Mononuclear cell (primary cell): ENCODE results near the gene SLX1A. TPM values are rescaled to one million over a fixed set of nuclear protein-coding genes. Genes with fewer than 3 reads are reported as not detected.
"Not testable (repeated sequence)": the region's sequence is repeated elsewhere in the genome, so short reads cannot be mapped to it uniquely, and the experiment has no call there.

Source experiments
- H3K27me3 ChIP-seq: 2 replicates; pipeline ENCODE4 v1.6.0; 2011; ENCODE audit warnings: low read length, control low read depth; ENCODE audit not compliant: insufficient read depth
- H3K4me1 ChIP-seq: 2 replicates; pipeline ENCODE4 v1.5.1; 2011; ENCODE audit warnings: mild to moderate bottlenecking, low read length, control low read depth; ENCODE audit not compliant: insufficient read depth
- H3K4me3 ChIP-seq: 2 replicates; pipeline ENCODE4 v1.5.1; 2011; ENCODE audit warnings: mild to moderate bottlenecking, low read length, moderate library complexity
- H3K9me3 ChIP-seq: 2 replicates; pipeline ENCODE4 v1.5.1; 2011; ENCODE audit warnings: low read depth, mild to moderate bottlenecking, control low read depth, low read length
- total RNA-seq: library from RNA; depleted of rRNA; stranded (reverse); fragments of >200 nt; gene quantifications from one replicate; pipeline ENCODE4 v1.2.3, GENCODE V29; 2012

Gene SLX1A
- 22.5 TPM for total RNA-seq

GRCh38 chr16:30193615-30194014, at the start of gene SLX1A, which contains the start of gene BOLA2B:
Gene SLX1A (plus strand): TSS chr16:30193875. CDS start chr16:30194085, 210 bp downstream.
Gene BOLA2B (minus strand): TSS chr16:30193666. CDS start chr16:30193595, 71 bp downstream.
- peak within 1 kb of the TSS; percentile 20 for H3K4me3 ChIP-seq
- H3K4me1 ChIP-seq, H3K27me3 ChIP-seq, H3K9me3 ChIP-seq: not testable (repeated sequence)

- Histone ChIP-seq H3K4me1 (peaks cover 45% of the 10 kb centered on the region), H3K9me3 (no peaks in the 10 kb centered on the region), H3K27me3 (no peaks in the 10 kb centered on the region), H3K4me3 (no peak overlapping the region)
These were observed 49.7 kb upstream of the SLX1A start for GRCh38 chr16:30144017-30144416.

GRCh38 chr16:30144917-30145316, 48.8 kb upstream of the SLX1A start:
- H3K27me3 ChIP-seq: no peaks in the 10 kb centered on the region

GRCh38 chr16:30145657-30146056, 48.0 kb upstream of the SLX1A start:
- Histone ChIP-seq H3K27me3 (no peaks in the 10 kb centered on the region), H3K4me3 (no peak overlapping the region), H3K4me1 (peaks cover 47% of the 10 kb centered on the region), H3K9me3 (no peaks in the 10 kb centered on the region)

More at GRCh38 chr16:30144917-30145316, 48.8 kb upstream of the SLX1A start:
- no peak overlapping the region for H3K4me3 ChIP-seq
- H3K9me3 ChIP-seq: no peaks in the 10 kb centered on the region
- H3K4me1 ChIP-seq: peaks cover 45% of the 10 kb centered on the region

- Histone ChIP-seq H3K27me3 (no peaks in the 10 kb centered on the region), H3K4me3 (no peak overlapping the region), H3K9me3 (no peaks in the 10 kb centered on the region), H3K4me1 (peaks cover 43% of the 10 kb centered on the region)
These were observed 45.7 kb upstream of the SLX1A start for GRCh38 chr16:30147843-30148510.

GRCh38 chr16:30149250-30149930, 44.3 kb upstream of the SLX1A start:
- Histone ChIP-seq H3K4me1 (peaks cover 39% of the 10 kb centered on the region), H3K9me3 (no peaks in the 10 kb centered on the region), H3K27me3 (no peaks in the 10 kb centered on the region), H3K4me3 (no peak overlapping the region)

GRCh38 chr16:30151091-30151490, 42.6 kb upstream of the SLX1A start:
- Histone ChIP-seq H3K27me3 (no peaks in the 10 kb centered on the region), H3K9me3 (no peaks in the 10 kb centered on the region), H3K4me1 (peaks cover 39% of the 10 kb centered on the region), H3K4me3 (no peak overlapping the region)

GRCh38 chr16:30152517-30152916, 41.2 kb upstream of the SLX1A start:
- peaks cover 29% of the 10 kb centered on the region for H3K4me1 ChIP-seq
- no peaks in the 10 kb centered on the region for H3K27me3 ChIP-seq
- H3K9me3 ChIP-seq: no peaks in the 10 kb centered on the region
- H3K4me3 ChIP-seq: no peak overlapping the region

- peaks cover 5% of the 10 kb centered on the region for H3K4me1 ChIP-seq
- no peaks in the 10 kb centered on the region for H3K9me3 ChIP-seq
- no peak overlapping the region for H3K4me3 ChIP-seq
- no peaks in the 10 kb centered on the region for H3K27me3 ChIP-seq
These were observed 38.5 kb upstream of the SLX1A start for GRCh38 chr16:30155188-30155587.

- no peaks in the 10 kb centered on the region for H3K4me1 ChIP-seq
- H3K4me3 ChIP-seq: no peak overlapping the region
- H3K9me3 ChIP-seq: no peaks in the 10 kb centered on the region
- no peaks in the 10 kb centered on the region for H3K27me3 ChIP-seq
These were observed 36.5 kb upstream of the SLX1A start for GRCh38 chr16:30157214-30157613.

- Histone ChIP-seq H3K4me1 (peaks cover 32% of the 10 kb centered on the region), H3K27me3 (no peaks in the 10 kb centered on the region), H3K9me3 (no peaks in the 10 kb centered on the region), H3K4me3 (no peak overlapping the region)
These were observed 30.1 kb upstream of the SLX1A start for GRCh38 chr16:30163538-30163937.

GRCh38 chr16:30166202-30166902, 27.3 kb upstream of the SLX1A start:
- peaks cover 37% of the 10 kb centered on the region for H3K4me1 ChIP-seq
- H3K27me3 ChIP-seq: no peaks in the 10 kb centered on the region
- H3K9me3 ChIP-seq: no peaks in the 10 kb centered on the region
- no peak overlapping the region for H3K4me3 ChIP-seq

- H3K27me3 ChIP-seq, H3K4me3 ChIP-seq, H3K9me3 ChIP-seq: not testable (repeated sequence)
- peaks cover 37% of the 10 kb centered on the region for H3K4me1 ChIP-seq
These were observed 24.9 kb upstream of the SLX1A start for GRCh38 chr16:30168746-30169145.

GRCh38 chr16:30169416-30169815, 24.3 kb upstream of the SLX1A start:
- H3K27me3 ChIP-seq, H3K4me3 ChIP-seq, H3K9me3 ChIP-seq: not testable (repeated sequence)
- peaks cover 36% of the 10 kb centered on the region for H3K4me1 ChIP-seq

- not testable (repeated sequence) for H3K4me3 ChIP-seq, H3K9me3 ChIP-seq, H3K27me3 ChIP-seq
These were observed 23.5 kb upstream of the SLX1A start for GRCh38 chr16:30170145-30170544.

More at GRCh38 chr16:30170145-30170544, 23.5 kb upstream of the SLX1A start:
- peaks cover 29% of the 10 kb centered on the region for H3K4me1 ChIP-seq
